Activated CD4-positive, CD25-positive, alpha-beta regulatory T cell treated with anti-CD3 and anti-CD28 coated beads, Interleukin-2, amount 50 U/mL, for 24 hours (primary cell): Measurements from ENCODE around the gene COL19A1.

Experiments
- ATAC-seq, 2 donors: fragments of 150-1000 bp; cut with Tn5 transposase; one replicate each; pipeline ENCODE4 v1.10.0; 2021; ENCODE audit warnings: mild to moderate bottlenecking in 1 of 2, moderate library complexity in 1 of 2

Gene COL19A1

GRCh38 chr6:70072540-70073179 is 206.3 kb downstream of the COL19A1 start:
- no peak for ATAC-seq

- no peak for ATAC-seq
These were observed 207.3 kb downstream of the COL19A1 start for GRCh38 chr6:70073637-70074036.

GRCh38 chr6:70079241-70079640 is 212.9 kb downstream of the COL19A1 start:
- ATAC-seq, result no peak

GRCh38 chr6:70080443-70081070 is 214.2 kb downstream of the COL19A1 start:
- no peak for ATAC-seq

- ATAC-seq, result no peak
These were observed 216.5 kb downstream of the COL19A1 start for GRCh38 chr6:70082830-70083229.

GRCh38 chr6:70086806-70087205 is 220.4 kb downstream of the COL19A1 start:
- no peak for ATAC-seq

GRCh38 chr6:70094156-70094555 is 227.8 kb downstream of the COL19A1 start:
- no peak for ATAC-seq

- ATAC-seq, result no peak
These were observed 233.4 kb downstream of the COL19A1 start for GRCh38 chr6:70099732-70100131.

GRCh38 chr6:70103798-70104197 is 237.4 kb downstream of the COL19A1 start:
- ATAC-seq, result no peak

GRCh38 chr6:70107852-70108629 is 241.7 kb downstream of the COL19A1 start:
- no peak for ATAC-seq

GRCh38 chr6:70110126-70111022 is 244.0 kb downstream of the COL19A1 start:
- ATAC-seq, result no peak

GRCh38 chr6:70111737-70112136 is 245.4 kb downstream of the COL19A1 start:
- ATAC-seq, result no peak

GRCh38 chr6:70112716-70113115 is 246.4 kb downstream of the COL19A1 start:
- ATAC-seq, result no peak

- ATAC-seq, result peak in 1 of 2 donors; percentile 17
These were observed 246.8 kb downstream of the COL19A1 start for GRCh38 chr6:70113171-70113570.

- no peak for ATAC-seq
These were observed 252.3 kb downstream of the COL19A1 start for GRCh38 chr6:70118670-70119069.

- no peak for ATAC-seq
These were observed 253.0 kb downstream of the COL19A1 start for GRCh38 chr6:70119218-70119835.

GRCh38 chr6:70124443-70124842 is 258.1 kb downstream of the COL19A1 start:
- no peak for ATAC-seq

GRCh38 chr6:70124882-70125545 is 258.7 kb downstream of the COL19A1 start:
- no peak for ATAC-seq

GRCh38 chr6:70125602-70126001 is 259.2 kb downstream of the COL19A1 start:
- ATAC-seq, result no peak

GRCh38 chr6:70129341-70129740 is 263.0 kb downstream of the COL19A1 start:
- ATAC-seq, result no peak

- no peak for ATAC-seq
These were observed 264.5 kb downstream of the COL19A1 start for GRCh38 chr6:70130865-70131264.

- ATAC-seq, result no peak
These were observed 265.2 kb downstream of the COL19A1 start for GRCh38 chr6:70131528-70131927.
